Airway epithelial cell (primary cell): ENCODE results near the gene GDF10. TPM values are rescaled to one million over a fixed set of nuclear protein-coding genes. Genes with fewer than 3 reads are reported as not detected.

ENCODE experiments used
- total RNA-seq: library from RNA; depleted of rRNA; stranded (reverse); fragments of >200 nt; gene quantifications from 2 replicates; pipeline ENCODE4 v1.2.3, GENCODE V29; 2015

GDF10 gene
- total RNA-seq = not detected in 2 replicates

GRCh38 chr10:47299611-47300428, at the start of gene GDF10:
Gene GDF10, plus strand, starts transcription at chr10:47300197. Its CDS starts 455 bp downstream, at chr10:47300652.

GRCh38 chr10:47322300-47323061, 22.5 kb downstream of the GDF10 start, which contains the start of gene GDF2:
Gene GDF2, plus strand, starts transcription at chr10:47322454. Its CDS starts 215 bp downstream, at chr10:47322669.

GRCh38 chr10:47348138-47348651, 48.2 kb downstream of the GDF10 start, which contains the start of gene RBP3:
Gene RBP3, plus strand, starts transcription at chr10:47348363. Its CDS starts 122 bp downstream, at chr10:47348485.

Other genes with a start within 250 kb of the GDF10 start
- gene GDF2, start 22.3 kb downstream of the GDF10 start, total RNA-seq = not detected in 2 replicates
- gene RBP3, start 48.2 kb downstream of the GDF10 start, total RNA-seq = not detected in 2 replicates
- gene ZNF488, start 84.1 kb downstream of the GDF10 start, total RNA-seq = 2.3 TPM in 2 replicates
- gene ANXA8, start 183.9 kb downstream of the GDF10 start, total RNA-seq = 189 and 221 TPM in 2 replicates
- 5.3 and 29.8 TPM in 2 replicates for gene FAM25G, start 191.5 kb downstream of the GDF10 start, total RNA-seq
- 0.09 and 1.2 TPM in 2 replicates for gene AGAP9, start 223.4 kb downstream of the GDF10 start, total RNA-seq